ENCODE data around the gene ATAT1. TPM values are rescaled to one million over a fixed set of nuclear protein-coding genes. Genes with fewer than 3 reads are reported as not detected.
A peak's percentile ranks its signal among the peaks of the same experiment; 100 is the strongest.

Gene ATAT1
- total and polyA plus RNA-seq, 2 of the 4 experiments (the other 2 are of a cell fraction), result 5.6 to 15.5 TPM

DNA sequence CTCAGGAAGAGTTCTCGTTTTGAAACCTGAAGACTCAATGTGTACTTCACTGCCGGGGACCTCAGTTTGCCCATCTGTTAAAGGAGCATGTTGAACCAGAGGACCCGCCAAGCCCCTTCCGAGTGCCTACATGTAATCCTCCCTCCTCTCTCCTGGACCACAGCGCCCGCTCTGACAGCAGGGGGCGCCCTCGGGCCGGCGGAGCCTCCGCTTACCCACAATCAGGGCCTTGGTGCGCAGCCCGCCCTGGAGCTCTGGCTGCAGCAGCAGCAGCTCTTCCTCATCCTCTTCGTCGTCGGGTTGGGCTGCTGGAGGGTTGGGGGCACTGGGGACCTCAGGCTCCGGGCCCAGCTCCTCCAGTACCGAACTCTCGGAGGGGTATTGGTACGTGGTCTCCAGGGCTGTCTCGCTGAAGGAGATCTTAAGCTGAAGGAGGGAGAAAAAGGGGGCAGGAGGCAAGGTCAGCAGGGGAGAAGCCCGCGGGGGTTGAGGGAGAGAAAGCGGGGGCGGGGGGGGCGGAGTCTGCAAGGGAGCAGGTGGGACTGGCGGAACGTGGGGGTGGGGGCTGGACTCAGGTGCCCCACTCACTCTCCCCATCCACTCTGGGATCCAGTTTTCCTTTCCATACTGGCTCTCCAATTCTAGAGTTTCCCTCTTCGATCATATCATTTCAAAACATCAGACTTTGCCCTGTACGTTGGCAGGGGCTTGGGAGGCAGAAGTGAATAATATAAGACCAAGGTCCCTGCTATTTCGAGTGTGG is 52.5 kb downstream of the ATAT1 start:
- no peaks in the 10 kb centered on the region for H3K27me3 ChIP-seq (ENCODE audit: control insufficient read depth, insufficient read depth, low read length)
- H4K20me1 ChIP-seq (ENCODE audit: insufficient read depth, low read length), result peaks cover 80% of the 10 kb centered on the region
- DNase-seq, result peak; percentile 73
- no peak overlapping the region for H2BK20ac ChIP-seq (ENCODE audit: low read depth, low read length)
- H2AK9ac ChIP-seq (replicated peaks; ENCODE audit: low read depth, low read length, poor library complexity), result peak overlapping the region; percentile 38
- CTCF ChIA-PET, result interaction anchor here (0.5 to 1.9 kb wide), 10 partner anchors 9 to 149 kb away, joined by 3 to 12 read pairs (median 4); partner anchors contain the start of gene NRM
- no peak overlapping the region; the same call in 1 of the 2 replicates for H3K23ac ChIP-seq (ENCODE audit: low read depth, low read length)
- H3K79me1 ChIP-seq (ENCODE audit: low read depth in 1 of 2, low read length in 2 of 2), result peaks cover 13 to 47% of the 10 kb centered on the region in 2 experiments
- no peak overlapping the region for H3K56ac ChIP-seq (ENCODE audit: extremely low read depth, insufficient read depth, low read length)
- H2BK5ac ChIP-seq (ENCODE audit: low read depth, low read length, poor library complexity, severe bottlenecking), result peak overlapping the region; percentile 1
- H3K4ac ChIP-seq (ENCODE audit: low read depth, low read length), result no peak overlapping the region
- H4K5ac ChIP-seq (ENCODE audit: low read depth, low read length), result no peak overlapping the region
- H3K36me3 ChIP-seq (ENCODE audit: control insufficient read depth, insufficient read depth, low read length), result peaks cover 58% of the 10 kb centered on the region
- peak overlapping the region; percentile 49 for H3K27ac ChIP-seq (ENCODE audit: insufficient read depth, low read length)
- ATAC-seq (ENCODE audit: low read depth), result peak; percentile 36
- no peak overlapping the region; the same call in 1 of the 2 replicates for H4K91ac ChIP-seq (ENCODE audit: insufficient read depth, low read depth, low read length)
- in situ Hi-C loops (cut with MboI; ENCODE audit: low sequenced_read_pairs) (loop anchor here (5.0 kb wide), 1 partner anchor 198 kb away; no protein-coding TSS in a partner anchor), intact Hi-C loops (cut with micrococcal nuclease) (loop anchor here (1.0 to 2.0 kb wide), 2 partner anchors 43 to 150 kb away; no protein-coding TSS in a partner anchor), dilution Hi-C loops (cut with HindIII; ENCODE audit: low sequenced_read_pairs, unreplicated experiment) (no loop called here)
- H3K9me3 ChIP-seq (ENCODE audit: control insufficient read depth, insufficient read depth, low read length), result no peaks in the 10 kb centered on the region
- POLR2A ChIA-PET (ENCODE audit: unreplicated experiment), result interaction anchor here (0.6 to 1.6 kb wide), 2 partner anchors 43 to 73 kb away, joined by 4 to 6 read pairs; no protein-coding TSS in a partner anchor
- no peak overlapping the region for H4K8ac ChIP-seq (ENCODE audit: low read depth in 2 of 2, low read length in 2 of 2)
- H3K18ac ChIP-seq (ENCODE audit: low read depth, low read length), result no peak overlapping the region
- peak overlapping the region; percentile 17; the same call in 1 of the 2 replicates for H3K9ac ChIP-seq (ENCODE audit: low read depth, low read length)
- peak overlapping the region; percentile 12 for H2AFZ ChIP-seq (replicated peaks; ENCODE audit: low read length, poor library complexity)
- no peak overlapping the region for H2AK5ac ChIP-seq (ENCODE audit: low read depth, low read length)
- H3K4me1 ChIP-seq (ENCODE audit: control insufficient read depth, insufficient read depth, low read length), result peaks cover 14% of the 10 kb centered on the region
- peak overlapping the region; percentile 35; the same call in 1 of the 2 replicates for H2BK120ac ChIP-seq (ENCODE audit: low read depth, low read length)
- H3K9me1 ChIP-seq (ENCODE audit: insufficient read depth, low read length), result no peaks in the 10 kb centered on the region
- 17% methylated on average over 3 of the region's 31 CpGs; no CpG with 5 or more reads in 1 of the 2 experiments for WGBS, 2 experiments (ENCODE audit: extremely low coverage in 2 of 2, insufficient read length in 1 of 2)
- H3K4me2 ChIP-seq (ENCODE audit: low read depth, low read length), result peak overlapping the region; percentile 76
- H2BK15ac ChIP-seq (ENCODE audit: low read depth, low read length), result no peak overlapping the region
- H3K14ac ChIP-seq (replicated peaks; ENCODE audit: low read depth, low read length), result 0 out of 2 replicates have a peak overlapping the region, but pooled peaks have one; percentile 76
- no TSS peak for BruUV-seq (replicated peaks)
- H3K4me3 ChIP-seq (ENCODE audit: insufficient read depth, low read depth, low read length), result no peak overlapping the region
- TF ChIP-seq MXI1 (IDR thresholded peaks at IDR 0.05; ENCODE audit: borderline replicate concordance, low read depth, low read length) (0 out of 2 replicates have a peak, but pooled peaks have one; percentile 32), CEBPB (IDR thresholded peaks at IDR 0.05; ENCODE audit: low read depth, low read length) (no peak), FOS (IDR thresholded peaks at IDR 0.05; ENCODE audit: low read depth, low read length) (no peak), BHLHE40 (IDR thresholded peaks at IDR 0.05; ENCODE audit: low read depth, low read length) (no peak), RFX5 (IDR thresholded peaks at IDR 0.05; ENCODE audit: low read depth, low read length) (no peak), MAFK (IDR thresholded peaks at IDR 0.05; ENCODE audit: low read depth, low read length) (no peak), CHD1 (IDR thresholded peaks at IDR 0.05; ENCODE audit: low read depth, low read length) (no peak; the same call in 1 of the 2 replicates), RCOR1 (IDR thresholded peaks at IDR 0.05; ENCODE audit: insufficient replicate concordance, low read length) (no peak), NFE2L2 (IDR thresholded peaks at IDR 0.05; ENCODE audit: low read depth, low read length) (no peak), POLR2A (IDR thresholded peaks at IDR 0.05; ENCODE audit: low read depth, low read length) (no peak; the same call in 1 of the 2 replicates), SMC3 (IDR thresholded peaks at IDR 0.05; ENCODE audit: low read depth, low read length) (peak; percentile 95), MAZ (IDR thresholded peaks at IDR 0.05; ENCODE audit: borderline replicate concordance, low read depth, low read length) (peak; percentile 75; the same call in 1 of the 2 replicates), RAD21 (IDR thresholded peaks at IDR 0.05; ENCODE audit: low read length) (peak; percentile 95)
- TF ChIP-seq, protein P1, sequence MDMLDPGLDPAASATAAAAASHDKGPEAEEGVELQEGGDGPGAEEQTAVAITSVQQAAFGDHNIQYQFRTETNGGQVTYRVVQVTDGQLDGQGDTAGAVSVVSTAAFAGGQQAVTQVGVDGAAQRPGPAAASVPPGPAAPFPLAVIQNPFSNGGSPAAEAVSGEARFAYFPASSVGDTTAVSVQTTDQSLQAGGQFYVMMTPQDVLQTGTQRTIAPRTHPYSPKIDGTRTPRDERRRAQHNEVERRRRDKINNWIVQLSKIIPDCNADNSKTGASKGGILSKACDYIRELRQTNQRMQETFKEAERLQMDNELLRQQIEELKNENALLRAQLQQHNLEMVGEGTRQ (IDR thresholded peaks at IDR 0.05; ENCODE audit: low read depth, low read length), result no peak
- TF ChIP-seq, protein P2, sequence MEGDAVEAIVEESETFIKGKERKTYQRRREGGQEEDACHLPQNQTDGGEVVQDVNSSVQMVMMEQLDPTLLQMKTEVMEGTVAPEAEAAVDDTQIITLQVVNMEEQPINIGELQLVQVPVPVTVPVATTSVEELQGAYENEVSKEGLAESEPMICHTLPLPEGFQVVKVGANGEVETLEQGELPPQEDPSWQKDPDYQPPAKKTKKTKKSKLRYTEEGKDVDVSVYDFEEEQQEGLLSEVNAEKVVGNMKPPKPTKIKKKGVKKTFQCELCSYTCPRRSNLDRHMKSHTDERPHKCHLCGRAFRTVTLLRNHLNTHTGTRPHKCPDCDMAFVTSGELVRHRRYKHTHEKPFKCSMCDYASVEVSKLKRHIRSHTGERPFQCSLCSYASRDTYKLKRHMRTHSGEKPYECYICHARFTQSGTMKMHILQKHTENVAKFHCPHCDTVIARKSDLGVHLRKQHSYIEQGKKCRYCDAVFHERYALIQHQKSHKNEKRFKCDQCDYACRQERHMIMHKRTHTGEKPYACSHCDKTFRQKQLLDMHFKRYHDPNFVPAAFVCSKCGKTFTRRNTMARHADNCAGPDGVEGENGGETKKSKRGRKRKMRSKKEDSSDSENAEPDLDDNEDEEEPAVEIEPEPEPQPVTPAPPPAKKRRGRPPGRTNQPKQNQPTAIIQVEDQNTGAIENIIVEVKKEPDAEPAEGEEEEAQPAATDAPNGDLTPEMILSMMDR (conservative IDR thresholded peaks at IDR 0.05; ENCODE audit: low read depth, low read length), result peak; percentile 93
